Measurements from ENCODE around the gene TSPYL2. TPM values are rescaled to one million over a fixed set of nuclear protein-coding genes. Genes with fewer than 3 reads are reported as not detected.

The TSPYL2 gene
- total and polyA plus RNA-seq, 2 donors = 18.9 to 105 TPM

DNA sequence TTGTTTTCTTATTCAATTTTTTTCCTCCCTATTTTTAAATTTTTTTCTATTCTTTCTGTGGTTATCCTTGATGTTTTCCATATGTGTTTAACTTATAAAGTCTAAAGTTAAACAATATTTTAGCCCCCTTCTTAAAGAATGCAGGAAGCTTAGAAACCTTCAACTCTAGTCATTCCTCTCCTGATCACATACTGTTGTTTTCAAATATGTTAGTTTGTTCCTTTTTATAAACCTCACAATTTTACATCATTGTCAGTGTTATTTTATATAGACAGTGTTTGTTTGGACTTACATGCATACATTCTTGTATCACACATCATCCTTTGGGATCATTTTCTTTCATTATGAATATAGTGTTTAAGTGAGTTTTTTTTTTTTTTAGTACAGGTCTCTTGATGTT, 43.3 kb downstream of the TSPYL2 start:
- Histone ChIP-seq H3K36me3 (ENCODE audit: insufficient read depth) (no peaks in the 10 kb centered on the region), H3K27ac (ENCODE audit: low read depth) (no peak overlapping the region), H3K4me3 (ENCODE audit: low read depth, low read length) (no peak overlapping the region), H3K4me1 (ENCODE audit: insufficient read depth) (no peaks in the 10 kb centered on the region)
- no peak for DNase-seq (ENCODE audit: extremely low spot score)

DNA sequence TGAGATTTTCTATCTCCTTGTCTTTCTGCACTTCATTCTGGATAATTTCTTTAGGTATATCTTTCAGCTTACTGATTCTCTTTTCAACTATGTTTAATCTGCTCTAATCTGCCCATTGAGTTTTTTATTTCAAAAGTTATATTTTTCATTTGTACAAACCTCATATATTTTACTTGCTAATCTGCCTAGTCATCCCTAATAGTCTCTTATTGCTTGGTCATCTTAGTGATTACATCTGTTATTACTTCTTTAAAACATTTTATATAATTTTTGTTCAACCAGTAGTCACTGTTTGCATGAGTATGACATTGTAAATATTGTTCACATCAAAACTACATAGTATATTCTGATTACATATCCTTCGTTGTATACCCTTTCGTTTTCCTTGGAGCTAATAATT, 44.2 kb downstream of the TSPYL2 start:
- DNase-seq (ENCODE audit: extremely low spot score) = no peak
- Histone ChIP-seq H3K27ac (ENCODE audit: low read depth) (no peak overlapping the region), H3K4me3 (ENCODE audit: low read depth, low read length) (no peak overlapping the region), H3K36me3 (ENCODE audit: insufficient read depth) (no peaks in the 10 kb centered on the region), H3K4me1 (ENCODE audit: insufficient read depth) (no peaks in the 10 kb centered on the region)
- WGBS = 98% methylated on average over 2 of the region's 2 CpGs

DNA sequence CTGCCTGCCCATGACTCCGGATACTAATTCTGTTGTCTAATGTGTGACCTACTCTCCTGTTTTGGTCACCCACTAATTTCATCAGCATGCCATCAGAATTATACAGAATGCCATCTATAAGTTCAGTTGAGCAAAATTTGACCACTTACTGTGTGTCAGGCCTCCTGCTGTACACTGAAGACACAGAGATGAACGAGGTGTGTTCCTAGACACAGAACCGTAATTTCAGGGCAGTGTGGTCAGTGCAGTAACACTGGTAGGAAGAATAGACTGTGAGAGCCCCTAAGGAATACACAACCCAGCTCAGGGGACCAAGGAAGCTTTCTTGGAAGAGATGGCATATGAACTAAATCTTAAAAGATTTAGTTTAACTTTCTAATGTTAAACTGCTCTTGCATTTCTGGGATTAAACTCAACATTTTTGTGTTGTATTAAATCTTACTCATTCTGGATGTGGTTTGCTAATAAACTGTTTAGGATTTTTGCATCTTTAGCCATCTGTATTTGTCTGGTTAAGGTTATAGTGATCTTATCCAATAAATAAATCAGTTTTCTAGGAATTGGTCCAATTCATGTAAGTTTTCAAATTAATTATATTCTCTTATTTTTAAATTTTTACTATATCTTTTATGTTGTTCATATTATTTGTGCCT, 46.1 kb downstream of the TSPYL2 start:
- no peak for DNase-seq (ENCODE audit: extremely low spot score)
- Histone ChIP-seq H3K36me3 (ENCODE audit: insufficient read depth) (no peaks in the 10 kb centered on the region), H3K4me1 (ENCODE audit: insufficient read depth) (no peaks in the 10 kb centered on the region), H3K4me3 (ENCODE audit: low read depth, low read length) (no peak overlapping the region), H3K27ac (ENCODE audit: low read depth) (no peak overlapping the region)
- WGBS = 64% methylated on average over 3 of the region's 3 CpGs

DNA sequence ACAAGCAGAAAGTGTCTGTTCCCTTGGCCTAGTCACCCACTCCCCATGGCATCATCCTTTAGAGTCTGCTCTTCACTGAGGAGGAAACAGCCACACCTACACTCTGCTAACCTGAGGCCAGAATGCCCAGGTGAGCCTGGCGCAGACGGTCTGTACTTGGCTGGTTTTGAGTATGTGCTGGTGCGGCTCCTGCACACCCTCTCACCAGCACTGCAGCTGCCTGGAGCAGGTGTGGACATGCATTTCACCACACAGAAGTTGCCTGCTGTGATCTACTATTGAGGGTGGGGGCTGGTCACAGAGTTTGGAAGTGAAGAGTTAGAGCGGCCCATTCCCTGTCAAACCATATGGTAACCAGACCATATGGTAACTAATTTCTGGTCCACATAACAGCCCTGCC, 51.2 kb downstream of the TSPYL2 start:
- Histone ChIP-seq H3K4me3 (ENCODE audit: low read depth, low read length) (no peak overlapping the region), H3K4me1 (ENCODE audit: insufficient read depth) (no peaks in the 10 kb centered on the region), H3K27ac (ENCODE audit: low read depth) (no peak overlapping the region), H3K36me3 (ENCODE audit: insufficient read depth) (no peaks in the 10 kb centered on the region)
- 89% methylated on average over 4 of the region's 4 CpGs for WGBS
- no peak for DNase-seq (ENCODE audit: extremely low spot score)

DNA sequence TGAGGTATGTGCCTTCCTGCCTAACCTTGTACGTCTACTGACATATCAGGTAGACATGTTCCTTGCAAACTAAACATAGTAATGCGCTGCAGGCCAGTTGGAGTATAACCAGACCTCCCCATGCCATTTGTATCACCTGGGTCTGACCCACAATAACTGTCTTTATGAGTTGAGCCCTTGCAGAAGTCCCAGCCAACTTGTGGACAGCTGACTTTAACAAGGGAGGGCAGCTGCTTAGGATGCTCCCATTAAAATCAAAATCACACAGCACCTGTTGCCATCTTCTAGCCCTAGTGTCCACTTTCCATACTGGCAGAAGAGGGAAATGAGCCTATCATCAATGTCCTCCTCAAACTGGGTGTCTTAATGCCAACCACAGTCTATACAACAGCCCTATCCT, 53.4 kb downstream of the TSPYL2 start:
- H3K27ac ChIP-seq (ENCODE audit: low read depth) = no peak overlapping the region
- 91% methylated on average over 2 of the region's 2 CpGs for WGBS
- H3K4me1 ChIP-seq (ENCODE audit: insufficient read depth) = no peaks in the 10 kb centered on the region
- H3K4me3 ChIP-seq (ENCODE audit: low read depth, low read length) = no peak overlapping the region
- no peaks in the 10 kb centered on the region for H3K36me3 ChIP-seq (ENCODE audit: insufficient read depth)
- DNase-seq (ENCODE audit: extremely low spot score) = no peak

Small RNAs within 50 kb of the gene (small RNA-seq; reads per million reads assigned to genes)
- not detected for gene AL591212.2

Other genes starting within 250 kb of the TSPYL2 start
- not detected for gene XAGE3, start 214.3 kb upstream of the TSPYL2 start, total RNA-seq
- gene XAGE3, start 214.3 kb upstream of the TSPYL2 start, polyA plus RNA-seq = not detected
- gene FAM156B, start 185.0 kb upstream of the TSPYL2 start, total RNA-seq = 13.5 TPM
- 22.5 TPM for gene FAM156B, start 185.0 kb upstream of the TSPYL2 start, polyA plus RNA-seq
- 19.7 TPM for gene FAM156A, start 123.8 kb upstream of the TSPYL2 start, total RNA-seq
- 22.5 TPM for gene FAM156A, start 123.8 kb upstream of the TSPYL2 start, polyA plus RNA-seq
- 5.6 TPM for gene GPR173, start 33.6 kb upstream of the TSPYL2 start, total RNA-seq
- 1.5 TPM for gene GPR173, start 33.6 kb upstream of the TSPYL2 start, polyA plus RNA-seq
- 33.1 TPM for gene KANTR, start 11.8 kb downstream of the TSPYL2 start, total RNA-seq
- 4.2 TPM for gene KANTR, start 11.8 kb downstream of the TSPYL2 start, polyA plus RNA-seq
- 76.7 TPM for gene KDM5C, start 142.8 kb downstream of the TSPYL2 start, total RNA-seq
- gene KDM5C, start 142.8 kb downstream of the TSPYL2 start, polyA plus RNA-seq = 33.1 TPM
- 6.6 TPM for gene IQSEC2, start 199.2 kb downstream of the TSPYL2 start, total RNA-seq
- 15.7 TPM for gene IQSEC2, start 199.2 kb downstream of the TSPYL2 start, polyA plus RNA-seq

Data from urinary bladder (tissue), 4 donors.